K562 (cell line): ENCODE results near the gene MFF.

Source experiments
- CTCF ChIP-seq, 3 experiments: IDR thresholded peaks in 2 of 3; conservative IDR thresholded peaks in 1 of 3; 2 replicates each; pipeline ENCODE4 v1.5.1; 2011 to 2012; ENCODE audit warnings: low read length in 3 of 3, mild to moderate bottlenecking in 3 of 3, control low read depth in 2 of 3, improper control_type of control experiment in 1 of 3, inconsistent platforms in 1 of 3, low read depth in 1 of 3, mixed read lengths in 1 of 3, moderate library complexity in 1 of 3; ENCODE audit not compliant: insufficient read depth in 2 of 3
- ID3 ChIP-seq, 2 experiments: fragments of 250-450 bp in 1 of 2; fragments of 450-650 bp in 1 of 2; sonication (Bioruptor Pico) in 1 of 2; IDR thresholded peaks; 2 replicates each; pipeline versions ENCODE4 v1.6.1 to v1.8.0; 2016 to 2021; ENCODE audit warnings: mild to moderate bottlenecking in 2 of 2, moderate library complexity in 2 of 2, missing compliant biosample characterization in 1 of 2, missing genetic modification characterization in 1 of 2
- NFE2L1 ChIP-seq: fragments of 450-650 bp; IDR thresholded peaks from 2 replicates; pipeline ENCODE4 v1.6.1; 2016; ENCODE audit warnings: missing genetic modification characterization, low read depth, mild to moderate bottlenecking, missing compliant biosample characterization, moderate library complexity, borderline replicate concordance
- XRCC5 ChIP-seq: fragments of 200-400 bp; formaldehyde crosslinking; IDR thresholded peaks from 2 replicates; pipeline ENCODE4 v1.6.1; 2017; ENCODE audit warnings: low read depth, mild to moderate bottlenecking, low read length
- ZFX ChIP-seq: sonication (generic); formaldehyde crosslinking; IDR thresholded peaks from 2 replicates; pipeline ENCODE4 v1.8.0; 2022; ENCODE audit warnings: mild to moderate bottlenecking, missing genetic modification reagents, moderate library complexity

- TF ChIP-seq XRCC5 (no peak), NFE2L1 (tag) (no peak), ID3 (CRISPR knock-in tag; IDR thresholded peaks at IDR 0.05) (no peak), ID3 (tag; IDR thresholded peaks at IDR 0.05) (no peak), ZFX (no peak), CTCF (IDR thresholded peaks at IDR 0.05 in 2 of 3, conservative IDR thresholded peaks at IDR 0.05 in 1 of 3; ENCODE audit: insufficient read depth in 2 of 3, low read depth in 1 of 3, low read length in 3 of 3) (no peak)
Observed at GRCh38 chr2:227388537-227389011, 63.5 kb downstream of the MFF start.
